HCT116 (cell line): ENCODE measurements around the gene TLE7.

Source experiments
- EZH2 ChIP-seq: fragments of 200-600 bp; sonication (generic); IDR thresholded peaks from 2 replicates; pipeline ENCODE4 v1.6.1; 2017; ENCODE audit warnings: antibody characterized with exemption, mixed run types
- EZH2phosphoT487 ChIP-seq: fragments of 200-600 bp; IDR thresholded peaks from 2 replicates; pipeline ENCODE4 v1.6.1; 2018; ENCODE audit warnings: antibody characterized with exemption, borderline replicate concordance
- POLR2A ChIP-seq: IDR thresholded peaks from 2 replicates; pipeline ENCODE4 v1.7.0; 2011; ENCODE audit warnings: borderline replicate concordance; ENCODE audit not compliant: insufficient read depth, insufficient read length; ENCODE audit errors: extremely low read depth
- POLR2AphosphoS5 ChIP-seq: IDR thresholded peaks from 2 replicates; pipeline ENCODE4 v1.6.1; 2011; ENCODE audit warnings: mild to moderate bottlenecking, low read depth, low read length, moderate library complexity
- RAD21 ChIP-seq: IDR thresholded peaks from 2 replicates; pipeline ENCODE4 v1.6.1; 2012; ENCODE audit warnings: low read depth, mild to moderate bottlenecking
- SP1 ChIP-seq: IDR thresholded peaks from 2 replicates; pipeline ENCODE4 v1.6.1; 2012; ENCODE audit warnings: low read depth
- TCF7L2 ChIP-seq: IDR thresholded peaks from 2 replicates; pipeline ENCODE4 v1.7.0; 2011; ENCODE audit warnings: borderline replicate concordance, inconsistent platforms; ENCODE audit not compliant: insufficient read depth, insufficient read length; ENCODE audit errors: extremely low read depth
- ZBTB33 ChIP-seq: IDR thresholded peaks from 2 replicates; pipeline ENCODE4 v1.6.1; 2011; ENCODE audit warnings: mild to moderate bottlenecking, low read length, moderate library complexity; ENCODE audit not compliant: insufficient replicate concordance; ENCODE audit errors: extremely low read depth
- ZNF274 ChIP-seq: fragments of 200-500 bp; sonication (Bioruptor generic); IDR thresholded peaks from 2 replicates; pipeline ENCODE4 v1.6.1; 2014; ENCODE audit warnings: mild to moderate bottlenecking, low read depth, low read length, inconsistent platforms
- TF ChIP-seq, protein P1 (sequence below), 3 experiments: fragments of 200-600 bp in 1 of 3; sonication (generic) in 1 of 3; IDR thresholded peaks in 2 of 3; conservative IDR thresholded peaks in 1 of 3; 2 replicates each; pipeline ENCODE4 v1.5.1; 2012 to 2017; ENCODE audit warnings: low read depth in 2 of 3, low read length in 2 of 3, antibody characterized with exemption in 1 of 3, borderline replicate concordance in 1 of 3, control low read depth in 1 of 3, mild to moderate bottlenecking in 1 of 3, mixed read lengths in 1 of 3, mixed run types in 1 of 3, moderate library complexity in 1 of 3; ENCODE audit not compliant: insufficient read depth in 1 of 3

- TF ChIP-seq TCF7L2 (no peak), POLR2A (no peak), SP1 (no peak), ZNF274 (no peak), EZH2 (no peak), EZH2phosphoT487 (no peak), ZBTB33 (no peak), RAD21 (no peak), POLR2AphosphoS5 (no peak)
- TF ChIP-seq, protein P1, sequence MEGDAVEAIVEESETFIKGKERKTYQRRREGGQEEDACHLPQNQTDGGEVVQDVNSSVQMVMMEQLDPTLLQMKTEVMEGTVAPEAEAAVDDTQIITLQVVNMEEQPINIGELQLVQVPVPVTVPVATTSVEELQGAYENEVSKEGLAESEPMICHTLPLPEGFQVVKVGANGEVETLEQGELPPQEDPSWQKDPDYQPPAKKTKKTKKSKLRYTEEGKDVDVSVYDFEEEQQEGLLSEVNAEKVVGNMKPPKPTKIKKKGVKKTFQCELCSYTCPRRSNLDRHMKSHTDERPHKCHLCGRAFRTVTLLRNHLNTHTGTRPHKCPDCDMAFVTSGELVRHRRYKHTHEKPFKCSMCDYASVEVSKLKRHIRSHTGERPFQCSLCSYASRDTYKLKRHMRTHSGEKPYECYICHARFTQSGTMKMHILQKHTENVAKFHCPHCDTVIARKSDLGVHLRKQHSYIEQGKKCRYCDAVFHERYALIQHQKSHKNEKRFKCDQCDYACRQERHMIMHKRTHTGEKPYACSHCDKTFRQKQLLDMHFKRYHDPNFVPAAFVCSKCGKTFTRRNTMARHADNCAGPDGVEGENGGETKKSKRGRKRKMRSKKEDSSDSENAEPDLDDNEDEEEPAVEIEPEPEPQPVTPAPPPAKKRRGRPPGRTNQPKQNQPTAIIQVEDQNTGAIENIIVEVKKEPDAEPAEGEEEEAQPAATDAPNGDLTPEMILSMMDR (IDR thresholded peaks at IDR 0.05 in 2 of 3, conservative IDR thresholded peaks at IDR 0.05 in 1 of 3; ENCODE audit: borderline replicate concordance in 1 of 3, insufficient read depth in 1 of 3, low read depth in 2 of 3, low read length in 2 of 3) = no peak
These were observed 14.8 kb downstream of the TLE7 start for GRCh38 chr16:71426880-71427615.
